Measurements from ENCODE around the gene FSTL5.

GRCh38 chr4:161881370-161881769, 282.4 kb downstream of the FSTL5 start:
- TF ChIP-seq CTCF (IDR thresholded peaks at IDR 0.05) (no peak), POLR2A (IDR thresholded peaks at IDR 0.05) (no peak), EP300 (IDR thresholded peaks at IDR 0.05) (no peak), POLR2AphosphoS5 (IDR thresholded peaks at IDR 0.05) (no peak)

All from suprapubic skin (tissue), 4 donors.